Liver (tissue), 3 donors: ENCODE data around the gene OR8H2.
"Not testable (repeated sequence)": the region's sequence is repeated elsewhere in the genome, so short reads cannot be mapped to it uniquely, and the experiment has no call there.

Experiments used
- EGR1 ChIP-seq, 2 donors: IDR thresholded peaks; 2 replicates each; pipeline ENCODE4 v1.6.1; 2016 to 2018; ENCODE audit warnings: antibody characterized with exemption in 2 of 2, low read depth in 2 of 2
- FOXA1 ChIP-seq: IDR thresholded peaks from 2 replicates; pipeline ENCODE4 v1.6.1; 2016; ENCODE audit warnings: antibody characterized with exemption
- JUND ChIP-seq, 2 donors: IDR thresholded peaks; 2 replicates each; pipeline ENCODE4 v1.6.1; 2016; ENCODE audit warnings: antibody characterized with exemption in 2 of 2
- REST ChIP-seq: IDR thresholded peaks from 2 replicates; pipeline ENCODE4 v1.6.1; 2016; ENCODE audit warnings: antibody characterized with exemption, mild to moderate bottlenecking
- TAF1 ChIP-seq: conservative IDR thresholded peaks from 2 replicates; pipeline ENCODE4 v1.6.1; 2016; ENCODE audit warnings: antibody characterized with exemption, mild to moderate bottlenecking
- TF ChIP-seq, protein P1 (sequence below): fragments of 150-350 bp; IDR thresholded peaks from 2 replicates; pipeline ENCODE4 v1.5.1; 2017; ENCODE audit warnings: improper control_type of control experiment, low read depth, low read length; ENCODE audit not compliant: missing input control
- TF ChIP-seq, protein P2 (sequence below): IDR thresholded peaks from 2 replicates; pipeline ENCODE4 v1.6.1; 2016; ENCODE audit warnings: antibody characterized with exemption
- TF ChIP-seq, protein P3 (sequence below): IDR thresholded peaks from 2 replicates; pipeline ENCODE4 v1.6.1; 2016; ENCODE audit warnings: antibody characterized with exemption
- TF ChIP-seq, protein P4 (sequence below): IDR thresholded peaks from 2 replicates; pipeline ENCODE4 v1.6.1; 2016; ENCODE audit warnings: antibody characterized with exemption
- donor health status: healthy.
- donor health status: healthy.

DNA sequence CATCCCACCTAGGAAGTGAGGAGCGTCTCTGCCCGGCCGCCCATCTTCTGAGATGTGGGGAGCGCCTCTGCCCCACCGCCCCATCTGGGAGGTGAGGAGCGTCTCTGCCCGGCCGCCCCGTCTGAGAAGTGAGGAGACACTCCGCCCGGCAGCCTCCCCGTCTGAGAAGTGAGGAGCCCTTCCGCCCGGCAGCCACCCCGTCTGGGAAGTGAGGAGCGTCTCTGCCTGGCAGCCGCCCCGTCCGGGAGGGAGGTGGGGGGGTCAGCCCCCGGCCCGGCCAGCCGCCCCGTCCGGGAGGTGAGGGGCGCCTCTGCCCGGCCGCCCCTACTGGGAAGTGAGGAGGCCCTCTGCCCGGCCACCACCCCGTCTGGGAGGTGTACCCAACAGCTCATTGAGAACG lies 40.2 kb downstream of the OR8H2 start:
- TF ChIP-seq, protein P1, sequence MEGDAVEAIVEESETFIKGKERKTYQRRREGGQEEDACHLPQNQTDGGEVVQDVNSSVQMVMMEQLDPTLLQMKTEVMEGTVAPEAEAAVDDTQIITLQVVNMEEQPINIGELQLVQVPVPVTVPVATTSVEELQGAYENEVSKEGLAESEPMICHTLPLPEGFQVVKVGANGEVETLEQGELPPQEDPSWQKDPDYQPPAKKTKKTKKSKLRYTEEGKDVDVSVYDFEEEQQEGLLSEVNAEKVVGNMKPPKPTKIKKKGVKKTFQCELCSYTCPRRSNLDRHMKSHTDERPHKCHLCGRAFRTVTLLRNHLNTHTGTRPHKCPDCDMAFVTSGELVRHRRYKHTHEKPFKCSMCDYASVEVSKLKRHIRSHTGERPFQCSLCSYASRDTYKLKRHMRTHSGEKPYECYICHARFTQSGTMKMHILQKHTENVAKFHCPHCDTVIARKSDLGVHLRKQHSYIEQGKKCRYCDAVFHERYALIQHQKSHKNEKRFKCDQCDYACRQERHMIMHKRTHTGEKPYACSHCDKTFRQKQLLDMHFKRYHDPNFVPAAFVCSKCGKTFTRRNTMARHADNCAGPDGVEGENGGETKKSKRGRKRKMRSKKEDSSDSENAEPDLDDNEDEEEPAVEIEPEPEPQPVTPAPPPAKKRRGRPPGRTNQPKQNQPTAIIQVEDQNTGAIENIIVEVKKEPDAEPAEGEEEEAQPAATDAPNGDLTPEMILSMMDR: not testable (repeated sequence)
- not testable (repeated sequence) for TF ChIP-seq REST; FOXA1; TAF1; EGR1 (IDR thresholded peaks at IDR 0.05; ENCODE audit: low read depth in 2 of 2); JUND (IDR thresholded peaks at IDR 0.05)
- TF ChIP-seq, protein P2, sequence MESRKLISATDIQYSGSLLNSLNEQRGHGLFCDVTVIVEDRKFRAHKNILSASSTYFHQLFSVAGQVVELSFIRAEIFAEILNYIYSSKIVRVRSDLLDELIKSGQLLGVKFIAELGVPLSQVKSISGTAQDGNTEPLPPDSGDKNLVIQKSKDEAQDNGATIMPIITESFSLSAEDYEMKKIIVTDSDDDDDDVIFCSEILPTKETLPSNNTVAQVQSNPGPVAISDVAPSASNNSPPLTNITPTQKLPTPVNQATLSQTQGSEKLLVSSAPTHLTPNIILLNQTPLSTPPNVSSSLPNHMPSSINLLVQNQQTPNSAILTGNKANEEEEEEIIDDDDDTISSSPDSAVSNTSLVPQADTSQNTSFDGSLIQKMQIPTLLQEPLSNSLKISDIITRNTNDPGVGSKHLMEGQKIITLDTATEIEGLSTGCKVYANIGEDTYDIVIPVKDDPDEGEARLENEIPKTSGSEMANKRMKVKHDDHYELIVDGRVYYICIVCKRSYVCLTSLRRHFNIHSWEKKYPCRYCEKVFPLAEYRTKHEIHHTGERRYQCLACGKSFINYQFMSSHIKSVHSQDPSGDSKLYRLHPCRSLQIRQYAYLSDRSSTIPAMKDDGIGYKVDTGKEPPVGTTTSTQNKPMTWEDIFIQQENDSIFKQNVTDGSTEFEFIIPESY: not testable (repeated sequence)
- TF ChIP-seq, protein P3, sequence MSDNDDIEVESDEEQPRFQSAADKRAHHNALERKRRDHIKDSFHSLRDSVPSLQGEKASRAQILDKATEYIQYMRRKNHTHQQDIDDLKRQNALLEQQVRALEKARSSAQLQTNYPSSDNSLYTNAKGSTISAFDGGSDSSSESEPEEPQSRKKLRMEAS: not testable (repeated sequence)
- TF ChIP-seq, protein P4, sequence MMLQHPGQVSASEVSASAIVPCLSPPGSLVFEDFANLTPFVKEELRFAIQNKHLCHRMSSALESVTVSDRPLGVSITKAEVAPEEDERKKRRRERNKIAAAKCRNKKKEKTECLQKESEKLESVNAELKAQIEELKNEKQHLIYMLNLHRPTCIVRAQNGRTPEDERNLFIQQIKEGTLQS: not testable (repeated sequence)
